ENCODE results near the gene PEPD.

PEPD gene

DNA sequence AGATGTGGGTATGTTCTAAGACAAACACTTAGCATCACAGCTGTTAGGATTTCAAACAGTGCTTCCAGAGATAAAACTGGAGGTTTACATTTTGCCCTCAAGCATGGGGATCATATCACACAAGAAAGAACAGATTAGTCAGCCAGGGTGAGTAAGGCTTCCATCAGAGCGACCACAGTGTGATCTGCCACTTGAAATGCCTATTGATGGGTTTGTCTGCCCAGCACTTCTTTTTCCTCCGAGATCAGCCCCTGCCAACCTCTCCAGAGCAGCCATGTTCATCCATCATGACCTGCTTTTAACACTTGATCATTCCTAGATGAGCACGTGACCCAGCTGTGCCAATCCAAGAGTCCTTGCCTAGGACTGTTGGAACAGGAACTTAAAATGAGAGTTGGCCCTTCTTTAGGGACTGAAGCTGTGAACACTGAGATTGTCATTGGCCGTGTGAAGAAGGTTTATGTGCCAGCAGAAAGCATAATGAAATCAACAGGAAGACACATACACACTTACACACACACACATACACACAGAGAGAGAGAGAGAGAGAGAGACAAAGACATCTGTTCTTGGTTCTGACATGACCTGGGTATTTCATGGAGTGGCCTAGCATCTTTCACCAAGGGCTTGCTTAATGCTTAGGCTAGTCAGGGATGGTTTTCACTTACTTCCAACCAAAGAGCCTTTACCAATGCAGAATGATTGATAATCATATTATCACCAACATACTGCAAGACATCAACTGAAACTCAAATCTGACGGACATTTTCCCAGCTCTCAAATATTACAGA is 153.3 kb downstream of the PEPD start:
- TF ChIP-seq FOXP2 (optimal IDR thresholded peaks at IDR 0.05; ENCODE audit: borderline replicate concordance, extremely low read depth, extremely low read length, insufficient read depth) (no peak), TAF1 (IDR thresholded peaks at IDR 0.05; ENCODE audit: borderline replicate concordance, insufficient read depth, low read length) (no peak), SIN3A (IDR thresholded peaks at IDR 0.05; ENCODE audit: borderline replicate concordance, insufficient read depth, low read length) (no peak), POLR2AphosphoS5 (IDR thresholded peaks at IDR 0.05; ENCODE audit: low read depth, low read length) (no peak)
- TF ChIP-seq, protein P1, sequence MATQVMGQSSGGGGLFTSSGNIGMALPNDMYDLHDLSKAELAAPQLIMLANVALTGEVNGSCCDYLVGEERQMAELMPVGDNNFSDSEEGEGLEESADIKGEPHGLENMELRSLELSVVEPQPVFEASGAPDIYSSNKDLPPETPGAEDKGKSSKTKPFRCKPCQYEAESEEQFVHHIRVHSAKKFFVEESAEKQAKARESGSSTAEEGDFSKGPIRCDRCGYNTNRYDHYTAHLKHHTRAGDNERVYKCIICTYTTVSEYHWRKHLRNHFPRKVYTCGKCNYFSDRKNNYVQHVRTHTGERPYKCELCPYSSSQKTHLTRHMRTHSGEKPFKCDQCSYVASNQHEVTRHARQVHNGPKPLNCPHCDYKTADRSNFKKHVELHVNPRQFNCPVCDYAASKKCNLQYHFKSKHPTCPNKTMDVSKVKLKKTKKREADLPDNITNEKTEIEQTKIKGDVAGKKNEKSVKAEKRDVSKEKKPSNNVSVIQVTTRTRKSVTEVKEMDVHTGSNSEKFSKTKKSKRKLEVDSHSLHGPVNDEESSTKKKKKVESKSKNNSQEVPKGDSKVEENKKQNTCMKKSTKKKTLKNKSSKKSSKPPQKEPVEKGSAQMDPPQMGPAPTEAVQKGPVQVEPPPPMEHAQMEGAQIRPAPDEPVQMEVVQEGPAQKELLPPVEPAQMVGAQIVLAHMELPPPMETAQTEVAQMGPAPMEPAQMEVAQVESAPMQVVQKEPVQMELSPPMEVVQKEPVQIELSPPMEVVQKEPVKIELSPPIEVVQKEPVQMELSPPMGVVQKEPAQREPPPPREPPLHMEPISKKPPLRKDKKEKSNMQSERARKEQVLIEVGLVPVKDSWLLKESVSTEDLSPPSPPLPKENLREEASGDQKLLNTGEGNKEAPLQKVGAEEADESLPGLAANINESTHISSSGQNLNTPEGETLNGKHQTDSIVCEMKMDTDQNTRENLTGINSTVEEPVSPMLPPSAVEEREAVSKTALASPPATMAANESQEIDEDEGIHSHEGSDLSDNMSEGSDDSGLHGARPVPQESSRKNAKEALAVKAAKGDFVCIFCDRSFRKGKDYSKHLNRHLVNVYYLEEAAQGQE (IDR thresholded peaks at IDR 0.05; ENCODE audit: insufficient read depth in 1 of 2, low read depth in 2 of 2, low read length in 2 of 2) = no peak

DNA sequence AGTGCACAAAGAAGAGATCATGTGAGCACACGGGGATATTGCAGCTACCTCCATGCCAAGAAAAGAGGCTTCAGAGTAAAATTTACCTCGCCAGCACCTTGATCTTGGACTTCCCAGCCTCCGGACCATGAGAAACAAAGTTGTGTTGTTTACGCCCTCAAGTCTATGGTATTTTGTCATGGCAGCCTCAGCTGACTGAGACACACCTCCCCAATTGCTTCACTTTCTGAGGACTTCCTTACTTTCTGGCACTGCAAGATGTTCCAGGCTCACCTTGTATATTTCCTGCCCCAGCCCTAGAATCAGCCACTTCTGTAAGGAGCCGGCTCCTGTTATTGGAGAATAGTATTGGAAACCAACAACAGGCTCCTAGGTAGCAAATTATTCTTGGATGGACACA is 154.7 kb downstream of the PEPD start:
- TF ChIP-seq TAF1 (IDR thresholded peaks at IDR 0.05; ENCODE audit: borderline replicate concordance, insufficient read depth, low read length) (no peak), SIN3A (IDR thresholded peaks at IDR 0.05; ENCODE audit: borderline replicate concordance, insufficient read depth, low read length) (no peak), FOXP2 (optimal IDR thresholded peaks at IDR 0.05; ENCODE audit: borderline replicate concordance, extremely low read depth, extremely low read length, insufficient read depth) (no peak), POLR2AphosphoS5 (IDR thresholded peaks at IDR 0.05; ENCODE audit: low read depth, low read length) (no peak)
- TF ChIP-seq, protein P1 (IDR thresholded peaks at IDR 0.05; ENCODE audit: insufficient read depth in 1 of 2, low read depth in 2 of 2, low read length in 2 of 2) = no peak

DNA sequence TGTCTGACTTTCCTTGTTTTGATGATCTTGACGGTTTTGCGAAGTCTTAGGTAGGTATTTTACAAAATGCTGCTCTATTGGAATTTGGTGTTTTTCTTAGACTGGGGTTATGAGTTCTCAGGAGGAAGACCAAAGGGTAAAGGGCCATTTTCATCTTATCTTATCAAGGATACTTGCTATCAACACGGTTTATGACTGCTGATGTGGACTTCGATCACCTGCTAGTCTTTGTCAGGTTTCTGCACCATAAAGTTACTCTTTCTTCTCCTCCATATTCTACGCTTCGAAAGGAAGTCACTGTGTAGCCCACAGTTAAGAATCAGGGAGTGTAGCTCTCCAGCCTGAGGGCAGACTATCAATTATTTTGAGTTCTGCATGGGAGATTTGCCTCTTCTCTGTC is 155.5 kb downstream of the PEPD start:
- TF ChIP-seq POLR2AphosphoS5 (IDR thresholded peaks at IDR 0.05; ENCODE audit: low read depth, low read length) (no peak), TAF1 (IDR thresholded peaks at IDR 0.05; ENCODE audit: borderline replicate concordance, insufficient read depth, low read length) (no peak), SIN3A (IDR thresholded peaks at IDR 0.05; ENCODE audit: borderline replicate concordance, insufficient read depth, low read length) (no peak), FOXP2 (optimal IDR thresholded peaks at IDR 0.05; ENCODE audit: borderline replicate concordance, extremely low read depth, extremely low read length, insufficient read depth) (no peak)
- TF ChIP-seq, protein P1 (IDR thresholded peaks at IDR 0.05; ENCODE audit: insufficient read depth in 1 of 2, low read depth in 2 of 2, low read length in 2 of 2) = no peak

DNA sequence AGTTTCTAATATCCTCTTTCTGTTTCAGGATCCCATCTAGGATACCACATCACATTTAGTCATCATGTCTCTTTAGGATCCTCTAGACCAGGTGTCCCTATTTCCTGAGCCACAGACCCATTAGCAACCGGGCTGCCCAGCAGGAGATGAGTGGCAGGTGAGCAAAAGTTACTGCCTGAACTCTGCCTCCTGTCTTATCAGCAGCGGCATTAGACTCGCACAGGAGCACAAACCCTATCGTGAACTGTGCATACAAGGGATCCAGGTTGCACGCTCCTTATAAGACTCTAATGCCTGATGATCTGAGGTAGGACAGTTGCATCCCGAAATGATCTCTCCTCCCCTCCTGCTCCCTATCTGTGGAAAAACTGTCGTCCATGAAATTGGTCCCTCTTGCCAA is 155.9 kb downstream of the PEPD start:
- TF ChIP-seq TAF1 (IDR thresholded peaks at IDR 0.05; ENCODE audit: borderline replicate concordance, insufficient read depth, low read length) (no peak), POLR2AphosphoS5 (IDR thresholded peaks at IDR 0.05; ENCODE audit: low read depth, low read length) (no peak), SIN3A (IDR thresholded peaks at IDR 0.05; ENCODE audit: borderline replicate concordance, insufficient read depth, low read length) (no peak), FOXP2 (optimal IDR thresholded peaks at IDR 0.05; ENCODE audit: borderline replicate concordance, extremely low read depth, extremely low read length, insufficient read depth) (no peak)
- TF ChIP-seq, protein P1 (IDR thresholded peaks at IDR 0.05; ENCODE audit: insufficient read depth in 1 of 2, low read depth in 2 of 2, low read length in 2 of 2) = no peak

Measured in PFSK-1 (cell line).